AG20443 (cell line): Measurements from ENCODE around the gene SPRR5.

Source experiments
- DNase-seq: peaks from one replicate; pipeline ENCODE4 v3.0.0; 2012; ENCODE audit warnings: low spot score, mixed read lengths

SPRR5 gene

GRCh38 chr1:152946651-152947256, at the start of gene SPRR5:
SPRR5 (plus strand) TSS chr1:152947206; CDS start chr1:152948555, 1,349 bp downstream.
- no peak for DNase-seq

- DNase-seq: no peak
These were observed 48.0 kb upstream of the SPRR5 start for GRCh38 chr1:152899027-152899426.

- DNase-seq: no peak
These were observed 47.1 kb upstream of the SPRR5 start for GRCh38 chr1:152899883-152900282.

- no peak for DNase-seq
These were observed 45.4 kb upstream of the SPRR5 start for GRCh38 chr1:152901631-152902030.

GRCh38 chr1:152902636-152903035, 44.4 kb upstream of the SPRR5 start:
- no peak for DNase-seq

- DNase-seq: no peak
These were observed 42.1 kb upstream of the SPRR5 start for GRCh38 chr1:152904688-152905440.

GRCh38 chr1:152906023-152906565, 40.9 kb upstream of the SPRR5 start:
- DNase-seq: peak; percentile 74

GRCh38 chr1:152907686-152908601, 39.1 kb upstream of the SPRR5 start, which contains the start of gene IVL:
IVL (plus strand) TSS chr1:152908546; CDS start chr1:152909798, 1,252 bp downstream.
- DNase-seq: no peak

- DNase-seq: no peak
These were observed 37.8 kb upstream of the SPRR5 start for GRCh38 chr1:152909206-152909605.

GRCh38 chr1:152912471-152912870, 34.5 kb upstream of the SPRR5 start:
- no peak for DNase-seq

- no peak for DNase-seq
These were observed 34.1 kb upstream of the SPRR5 start for GRCh38 chr1:152912900-152913299.

GRCh38 chr1:152917794-152918193, 29.2 kb upstream of the SPRR5 start:
- DNase-seq: no peak

GRCh38 chr1:152919071-152919470, 27.9 kb upstream of the SPRR5 start:
- no peak for DNase-seq

- no peak for DNase-seq
These were observed 22.8 kb upstream of the SPRR5 start for GRCh38 chr1:152924191-152924590.

- DNase-seq: peak; percentile 54
These were observed 20.9 kb upstream of the SPRR5 start for GRCh38 chr1:152926091-152926490.

- DNase-seq: no peak
These were observed 18.3 kb upstream of the SPRR5 start for GRCh38 chr1:152928671-152929070.

- DNase-seq: no peak
These were observed 14.7 kb upstream of the SPRR5 start for GRCh38 chr1:152932170-152932811.

GRCh38 chr1:152933196-152933595, 13.8 kb upstream of the SPRR5 start:
- no peak for DNase-seq

GRCh38 chr1:152940614-152941013, 6.4 kb upstream of the SPRR5 start:
- DNase-seq: no peak

GRCh38 chr1:152941037-152941711, 5.8 kb upstream of the SPRR5 start:
- no peak for DNase-seq

GRCh38 chr1:152942161-152942560, 4.8 kb upstream of the SPRR5 start:
- no peak for DNase-seq
